ENCODE data around the gene KCNAB2.
"Not testable (repeated sequence)": the region's sequence is repeated elsewhere in the genome, so short reads cannot be mapped to it uniquely, and the experiment has no call there.

KCNAB2 gene

DNA sequence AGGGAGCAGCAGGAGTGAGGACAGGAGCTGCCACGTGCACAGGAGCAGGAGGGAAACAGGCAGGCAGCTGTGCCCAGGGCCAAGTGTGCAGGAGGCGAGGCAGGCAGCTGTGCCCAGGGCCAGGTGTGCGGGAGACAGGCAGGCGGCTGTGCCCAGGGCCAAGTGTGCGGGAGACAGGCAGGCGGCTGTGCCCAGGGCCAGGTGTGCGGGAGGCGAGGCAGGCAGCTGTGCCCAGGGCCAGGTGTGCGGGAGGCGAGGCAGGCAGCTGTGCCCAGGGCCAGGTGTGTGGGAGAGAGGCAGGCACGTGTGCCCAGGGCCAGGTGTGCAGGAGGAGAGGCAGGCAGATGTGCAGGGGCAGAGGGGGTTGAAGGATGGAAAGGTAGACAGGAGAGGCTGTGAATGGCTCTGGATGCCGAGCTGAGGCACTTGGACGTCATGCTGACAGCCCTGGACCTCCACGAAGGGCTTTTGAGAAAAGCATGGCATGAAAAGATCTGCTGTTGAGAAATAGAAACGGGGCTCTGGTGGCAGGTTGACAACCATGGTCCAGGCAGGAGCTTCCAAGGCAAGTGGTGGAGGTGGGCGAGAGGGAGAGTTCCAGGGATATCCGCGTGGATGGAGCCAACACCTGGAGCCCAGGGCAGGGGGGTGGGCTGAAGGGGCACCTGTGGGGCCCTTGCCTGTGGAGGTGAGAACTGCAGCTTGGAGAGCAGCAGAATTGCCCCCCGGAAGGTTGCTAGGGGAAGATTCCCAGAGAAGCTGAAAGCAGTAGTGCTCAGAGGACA is 34.3 kb upstream of the KCNAB2 start:
- no peak for DNase-seq

DNA sequence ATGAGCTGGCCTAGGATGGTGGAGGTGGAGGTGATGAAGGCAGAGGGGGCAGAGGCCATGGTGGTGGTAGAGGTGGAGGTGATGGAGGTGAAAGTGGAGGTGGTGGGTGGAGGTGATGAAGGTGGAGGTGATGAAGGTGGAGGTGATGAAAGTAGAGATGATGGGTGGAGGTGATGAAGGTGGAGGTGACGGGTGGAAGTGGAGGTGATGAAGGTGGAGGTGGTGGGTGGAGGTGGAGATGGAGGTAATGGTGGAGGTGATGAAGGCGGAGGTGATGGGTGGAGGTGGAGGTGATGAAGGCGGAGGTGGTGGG is 33.8 kb upstream of the KCNAB2 start:
- DNase-seq, result no peak

- DNase-seq, result no peak
Measured at GRCh38 chr1:6012529-6013318, 33.0 kb upstream of the KCNAB2 start.

DNA sequence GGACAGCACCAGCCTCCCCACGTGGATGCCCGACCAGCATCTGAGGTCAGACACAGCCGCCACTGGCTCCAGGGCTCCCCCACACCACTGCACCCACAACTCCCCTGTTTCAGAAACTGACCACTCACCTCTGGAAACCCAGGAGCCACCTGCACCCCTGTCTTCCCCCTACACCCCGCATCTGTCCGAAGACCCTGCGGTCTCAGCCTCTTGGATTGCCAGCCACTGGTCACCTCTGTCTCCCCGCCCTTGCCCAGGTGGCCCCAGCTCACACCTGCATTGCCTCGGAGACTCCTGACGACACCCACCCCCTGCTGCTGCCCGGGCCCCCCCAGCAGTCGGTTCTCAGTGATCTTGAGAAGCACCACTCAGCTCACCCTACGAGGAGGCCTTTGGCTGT is 32.2 kb upstream of the KCNAB2 start:
- DNase-seq, result no peak

DNA sequence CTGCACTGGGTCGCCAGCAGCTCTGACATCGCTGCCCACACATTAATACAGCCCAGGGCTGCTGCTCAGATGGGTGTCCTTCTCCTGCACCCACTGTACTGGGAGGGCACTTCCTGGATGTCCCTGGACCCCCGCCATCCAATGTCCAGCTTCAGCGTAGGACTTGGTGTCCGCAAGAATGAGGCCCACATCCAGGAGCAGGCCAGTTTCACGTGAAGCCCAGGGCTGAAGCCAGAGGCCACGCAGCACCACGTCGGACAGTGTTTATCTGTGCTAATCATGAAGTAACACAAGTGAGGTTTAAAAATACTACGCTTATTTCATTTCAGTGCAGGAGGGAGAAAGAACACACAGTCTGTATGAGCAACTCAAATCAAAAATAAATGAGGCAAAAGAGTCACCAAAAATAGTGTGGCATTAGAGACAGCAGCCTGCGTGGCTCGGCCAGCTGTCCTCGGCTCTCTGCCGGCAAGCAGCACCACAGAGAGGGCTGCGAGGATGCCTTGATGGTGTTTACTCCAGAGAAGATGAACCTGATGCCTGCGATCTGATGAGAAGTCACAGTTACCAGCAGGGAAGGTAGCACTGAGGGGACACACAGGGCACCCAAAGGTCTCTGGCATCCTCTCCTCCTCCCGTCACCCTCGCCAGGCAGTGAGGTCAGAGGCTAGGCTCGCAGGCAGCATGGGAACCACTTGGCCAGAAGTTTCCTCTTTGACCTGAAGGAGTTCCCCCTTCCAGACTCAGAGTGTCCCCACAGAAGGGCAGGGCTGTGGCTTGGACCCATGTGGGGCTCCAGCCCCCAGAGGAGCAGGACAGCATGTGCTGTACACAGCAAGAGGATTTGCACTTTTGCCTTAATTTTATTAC is 31.3 kb upstream of the KCNAB2 start:
- DNase-seq, result no peak

GRCh38 chr1:6016191-6016865 is 29.4 kb upstream of the KCNAB2 start:
- DNase-seq, result no peak

DNA sequence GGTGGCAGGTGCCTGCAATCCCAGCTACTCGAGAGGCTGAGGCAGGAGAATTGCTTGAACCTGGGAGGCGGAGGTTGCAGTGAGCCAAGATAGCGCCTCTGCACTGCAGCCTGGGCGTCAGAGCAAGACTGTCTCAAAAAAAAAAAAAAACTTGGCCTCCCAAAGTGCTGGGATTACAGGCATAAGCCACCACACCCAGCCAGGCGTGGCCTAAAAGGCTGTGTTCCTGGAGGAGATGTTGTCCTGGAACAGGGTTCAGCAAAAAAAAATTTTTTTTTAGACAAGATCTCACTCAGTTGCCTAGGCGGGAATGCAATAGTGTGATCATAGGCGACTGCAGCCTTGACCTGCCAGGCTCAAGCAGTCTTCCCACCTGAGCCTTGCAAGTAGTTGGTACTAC is 28.0 kb upstream of the KCNAB2 start:
- DNase-seq, result not testable (repeated sequence)

- DNase-seq, result no peak
Measured at GRCh38 chr1:6019166-6019845, 26.4 kb upstream of the KCNAB2 start.

GRCh38 chr1:6022193-6022592 is 23.5 kb upstream of the KCNAB2 start:
- no peak for DNase-seq

- no peak for DNase-seq
Measured at GRCh38 chr1:6023346-6023745, 22.3 kb upstream of the KCNAB2 start.

DNA sequence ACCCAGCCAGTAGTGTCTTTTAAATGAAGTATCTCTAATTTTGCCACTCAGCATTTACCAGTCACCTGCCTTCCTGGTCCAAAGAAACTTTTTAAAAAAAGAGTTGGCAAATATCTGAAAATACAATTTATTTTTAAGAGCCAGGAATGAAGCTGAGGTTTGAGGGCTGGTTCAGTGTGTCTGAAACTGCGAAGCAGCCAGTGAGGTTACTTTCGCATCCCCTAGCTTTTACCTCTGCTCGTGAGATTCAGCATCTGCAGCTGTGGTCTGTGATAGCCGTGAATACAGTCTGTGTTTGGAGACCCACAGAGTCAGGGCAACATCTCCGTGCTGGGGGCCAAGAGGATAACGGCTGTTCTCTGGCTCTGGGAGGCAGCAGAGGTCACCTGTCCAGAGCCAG is 21.3 kb upstream of the KCNAB2 start:
- no peak for DNase-seq

DNA sequence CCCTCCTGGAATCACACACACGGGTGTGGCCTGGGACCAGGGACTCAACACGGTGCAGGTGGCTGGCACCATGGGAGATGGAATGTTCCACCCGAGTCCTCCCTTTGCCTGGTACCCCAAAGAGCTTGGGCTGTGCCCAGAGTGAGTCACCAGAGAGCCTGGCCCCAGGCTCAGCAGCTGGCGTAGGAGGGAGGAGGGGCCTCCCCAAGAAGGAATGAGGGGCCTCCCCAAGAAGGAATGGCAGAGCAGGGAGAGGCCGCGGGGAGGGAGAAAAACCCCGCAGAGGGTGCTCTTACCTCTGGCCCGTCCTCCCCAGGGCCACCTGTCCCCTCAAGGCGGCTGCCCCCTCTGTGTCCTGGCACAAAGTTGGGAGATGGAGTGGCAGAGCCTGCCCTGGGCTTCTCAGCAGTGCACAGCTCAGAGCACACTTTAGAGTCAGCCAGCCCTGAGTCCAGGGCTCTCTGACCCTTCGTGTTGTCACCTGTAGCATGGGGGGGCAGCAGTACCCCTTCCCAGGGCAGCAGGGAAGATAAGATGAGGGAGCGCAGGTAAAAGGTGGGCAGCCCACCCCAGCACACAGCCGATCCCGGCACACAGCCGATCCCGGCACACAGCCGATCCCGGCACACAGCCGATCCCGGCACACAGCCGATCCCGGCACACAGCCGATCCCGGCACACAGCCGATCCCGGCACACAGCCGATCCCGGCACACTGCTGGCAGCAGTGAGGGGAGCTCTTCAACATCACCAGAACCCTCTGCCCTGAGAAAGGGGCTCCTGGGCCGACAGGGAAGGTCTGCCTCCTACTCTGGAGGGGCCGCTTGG is 20.2 kb upstream of the KCNAB2 start:
- peak; percentile 63 for DNase-seq

DNA sequence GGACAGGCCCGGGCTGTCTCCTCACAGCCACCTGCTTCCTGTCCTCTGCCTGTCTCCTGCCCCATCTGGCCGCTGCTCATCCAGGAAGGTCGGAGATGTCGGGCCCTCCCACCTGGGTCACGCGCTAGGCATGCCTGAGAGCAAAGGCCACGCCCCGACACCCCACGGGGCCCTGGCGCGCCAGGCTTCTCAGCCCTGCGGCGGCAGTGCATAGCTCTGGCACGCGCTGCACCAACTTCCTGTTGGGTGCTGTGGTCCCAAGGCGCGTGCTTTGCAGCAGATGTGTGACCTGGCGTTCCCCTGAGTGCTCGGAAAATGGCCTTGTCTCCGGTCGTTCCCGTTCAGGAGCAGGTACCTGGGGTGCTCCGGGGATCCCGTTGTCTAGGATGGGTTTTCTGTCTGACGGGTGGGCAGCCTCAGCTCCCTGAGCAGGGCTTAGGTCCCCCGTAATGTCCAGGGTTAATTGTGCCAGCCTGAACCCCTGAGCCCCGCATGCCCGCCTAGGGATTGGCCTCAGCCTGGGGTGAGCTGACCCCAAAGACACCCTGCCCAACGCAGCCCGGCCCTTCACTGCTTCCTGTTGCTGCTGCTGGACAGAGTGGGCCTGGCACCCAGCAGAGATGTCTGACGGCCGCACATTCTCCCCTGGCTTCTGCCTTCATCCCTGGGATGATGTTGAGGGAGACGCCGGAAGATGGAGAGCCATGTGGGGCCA is 19.4 kb upstream of the KCNAB2 start:
- peak; percentile 99 for DNase-seq

DNA sequence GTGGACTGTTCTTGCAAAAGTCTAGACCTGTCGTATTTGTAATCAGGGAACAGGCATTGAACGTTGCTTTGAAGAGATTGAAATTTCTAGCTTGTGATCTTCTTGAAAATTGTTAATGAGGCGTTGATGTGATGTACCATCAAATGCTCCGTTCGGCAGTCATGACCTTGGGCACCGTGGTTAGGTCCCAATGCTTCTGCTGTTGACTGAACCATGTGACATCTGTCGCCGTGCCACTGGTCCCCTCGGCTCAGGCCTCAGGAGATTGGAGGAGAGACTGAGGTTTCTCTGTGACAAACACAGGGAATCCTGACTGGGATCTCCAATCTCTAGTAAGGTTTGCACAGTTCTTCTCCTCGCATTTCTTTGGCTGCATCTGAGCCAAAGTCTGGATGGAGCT is 18.1 kb upstream of the KCNAB2 start:
- peak; percentile 49 for DNase-seq

GRCh38 chr1:6028042-6028850 is 17.4 kb upstream of the KCNAB2 start:
- DNase-seq, result peak; percentile 76

DNA sequence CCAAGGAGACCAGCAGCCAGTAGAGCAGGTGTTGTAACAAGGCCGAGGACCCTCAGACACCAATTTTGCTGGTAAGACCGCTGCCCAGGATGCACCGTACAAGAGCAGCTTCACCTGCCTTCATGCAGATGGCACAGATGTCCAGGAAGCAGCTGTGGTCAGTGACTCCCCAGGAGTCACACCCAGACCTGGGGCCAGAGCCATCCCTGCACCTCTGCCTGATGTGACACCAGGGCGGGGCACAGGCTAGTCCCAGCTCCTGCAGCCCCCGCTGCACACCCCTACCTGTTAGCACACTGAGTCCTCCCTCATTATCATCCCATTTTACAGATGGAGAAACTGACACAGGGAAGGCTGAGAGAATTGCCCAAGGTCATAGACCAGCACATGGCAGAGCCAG is 16.3 kb upstream of the KCNAB2 start:
- no peak for DNase-seq

- no peak for DNase-seq
Measured at GRCh38 chr1:6030132-6030531, 15.6 kb upstream of the KCNAB2 start.

GRCh38 chr1:6030547-6031261 is 15.0 kb upstream of the KCNAB2 start:
- DNase-seq, result no peak

DNA sequence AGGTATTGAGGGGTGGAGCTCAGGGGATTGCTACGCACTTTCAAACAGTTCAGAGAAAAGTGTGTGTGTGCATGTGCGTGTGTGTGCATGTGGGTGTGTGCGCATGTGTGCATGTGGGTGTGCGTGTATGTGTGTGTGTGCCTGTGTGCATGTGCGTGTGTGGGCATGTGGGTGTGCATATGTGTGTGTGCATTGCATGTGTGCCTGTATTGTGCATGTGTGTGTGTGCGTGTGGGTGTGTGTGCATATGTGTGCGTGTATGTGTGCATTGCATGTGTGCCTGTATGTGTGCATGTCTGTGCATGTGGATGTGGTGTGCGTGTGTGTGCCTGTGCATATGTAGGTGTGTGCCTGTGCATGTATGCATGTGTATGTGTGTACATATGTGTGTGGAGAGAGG is 12.6 kb upstream of the KCNAB2 start:
- DNase-seq, result no peak
